Subcutaneous adipose tissue (tissue), 4 donors: ENCODE measurements around the gene ZCCHC14. TPM values are rescaled to one million over a fixed set of nuclear protein-coding genes. Genes with fewer than 3 reads are reported as not detected.

Source experiments
- total RNA-seq, 4 donors: library from RNA; depleted of rRNA; stranded (reverse); fragments of >200 nt; gene quantifications; one replicate each; pipeline ENCODE4 v1.1.0, GENCODE V29; 2016
- TF ChIP-seq, protein P1 (sequence below): fragments of 450-650 bp; IDR thresholded peaks from one replicate; pipeline ENCODE4 v1.5.1; 2016; ENCODE audit warnings: low read depth, mild to moderate bottlenecking, control low read depth, antibody characterized with exemption, moderate library complexity

Gene ZCCHC14
- total RNA-seq, 4 donors from 2014 or later = 15.6 to 21.1 (median 18.3) TPM

DNA sequence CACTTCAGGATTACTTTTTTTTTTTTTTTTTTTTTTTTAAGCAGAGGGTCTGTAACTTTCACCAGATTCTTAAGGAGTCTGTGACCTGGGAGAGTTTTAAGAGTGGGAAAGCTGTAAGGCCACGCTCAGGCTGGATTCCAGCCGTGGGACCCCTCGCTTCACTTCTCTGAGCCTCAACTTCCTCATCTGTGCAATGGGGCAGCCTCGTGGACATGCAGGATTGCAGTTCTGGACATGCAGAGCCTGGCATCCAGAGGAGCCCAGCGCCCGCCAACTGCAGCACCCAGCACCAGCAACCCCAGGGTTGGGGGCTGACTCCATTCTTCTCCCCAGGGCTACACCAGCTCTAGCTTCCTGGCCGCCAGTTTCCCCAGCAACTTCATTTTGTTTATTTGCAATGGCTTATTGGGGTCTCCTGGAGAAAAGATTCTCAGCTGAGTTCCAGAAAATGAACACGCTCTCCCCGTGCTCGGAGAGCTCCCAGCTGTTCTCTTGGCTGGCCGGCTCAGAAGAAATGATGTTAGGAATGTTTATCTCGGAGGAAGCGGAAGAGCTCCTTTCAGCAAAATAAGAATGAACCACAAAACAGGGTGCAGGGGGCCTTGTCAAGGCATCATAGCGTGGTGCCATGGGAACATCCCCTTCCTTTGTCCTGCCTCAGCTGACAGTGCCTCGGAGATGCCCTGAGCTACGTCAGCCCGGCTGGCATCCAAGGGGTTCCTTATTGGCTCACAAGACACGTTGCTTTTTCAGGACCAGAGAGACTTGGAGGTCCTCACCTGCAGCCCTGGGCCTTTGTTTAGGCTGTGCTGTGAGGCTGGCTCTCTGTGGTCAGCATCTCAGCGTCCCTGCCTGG is 22.9 kb upstream of the ZCCHC14 start:
- TF ChIP-seq, protein P1, sequence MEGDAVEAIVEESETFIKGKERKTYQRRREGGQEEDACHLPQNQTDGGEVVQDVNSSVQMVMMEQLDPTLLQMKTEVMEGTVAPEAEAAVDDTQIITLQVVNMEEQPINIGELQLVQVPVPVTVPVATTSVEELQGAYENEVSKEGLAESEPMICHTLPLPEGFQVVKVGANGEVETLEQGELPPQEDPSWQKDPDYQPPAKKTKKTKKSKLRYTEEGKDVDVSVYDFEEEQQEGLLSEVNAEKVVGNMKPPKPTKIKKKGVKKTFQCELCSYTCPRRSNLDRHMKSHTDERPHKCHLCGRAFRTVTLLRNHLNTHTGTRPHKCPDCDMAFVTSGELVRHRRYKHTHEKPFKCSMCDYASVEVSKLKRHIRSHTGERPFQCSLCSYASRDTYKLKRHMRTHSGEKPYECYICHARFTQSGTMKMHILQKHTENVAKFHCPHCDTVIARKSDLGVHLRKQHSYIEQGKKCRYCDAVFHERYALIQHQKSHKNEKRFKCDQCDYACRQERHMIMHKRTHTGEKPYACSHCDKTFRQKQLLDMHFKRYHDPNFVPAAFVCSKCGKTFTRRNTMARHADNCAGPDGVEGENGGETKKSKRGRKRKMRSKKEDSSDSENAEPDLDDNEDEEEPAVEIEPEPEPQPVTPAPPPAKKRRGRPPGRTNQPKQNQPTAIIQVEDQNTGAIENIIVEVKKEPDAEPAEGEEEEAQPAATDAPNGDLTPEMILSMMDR = no peak

DNA sequence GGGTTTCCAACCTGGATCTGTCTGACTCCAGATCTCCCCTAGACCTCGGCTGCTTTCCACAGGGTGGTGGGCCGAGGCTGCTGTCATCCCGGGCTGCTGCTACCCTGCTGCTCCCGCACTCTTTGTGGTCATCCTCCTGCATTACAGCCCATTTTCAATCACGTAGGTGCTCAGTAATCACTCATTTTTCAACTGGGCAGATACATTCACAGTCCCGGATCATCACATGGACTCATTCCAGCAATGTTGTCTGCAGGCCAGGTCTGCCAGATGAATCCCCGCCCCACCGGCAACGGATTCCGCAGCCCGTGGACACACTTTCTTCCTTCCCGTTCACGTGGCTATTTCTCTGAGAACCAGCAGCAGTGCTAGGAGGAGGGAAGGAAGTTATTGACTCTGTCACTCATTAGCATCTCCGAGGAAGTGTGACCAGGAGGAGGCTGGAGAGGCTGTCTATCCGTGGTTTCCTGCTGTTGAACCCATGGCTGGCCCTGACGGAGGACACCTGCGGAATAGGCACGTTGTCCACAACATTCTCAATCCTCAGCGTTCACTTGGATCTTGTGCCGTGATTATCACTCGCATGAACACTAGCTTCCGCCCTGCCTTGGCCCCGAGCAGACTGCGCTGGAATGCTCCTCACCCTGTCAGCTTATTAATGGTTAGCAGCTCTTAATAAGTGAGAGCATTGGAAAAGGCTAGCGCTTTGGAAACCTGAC is 14.7 kb upstream of the ZCCHC14 start:
- TF ChIP-seq, protein P1 = no peak

DNA sequence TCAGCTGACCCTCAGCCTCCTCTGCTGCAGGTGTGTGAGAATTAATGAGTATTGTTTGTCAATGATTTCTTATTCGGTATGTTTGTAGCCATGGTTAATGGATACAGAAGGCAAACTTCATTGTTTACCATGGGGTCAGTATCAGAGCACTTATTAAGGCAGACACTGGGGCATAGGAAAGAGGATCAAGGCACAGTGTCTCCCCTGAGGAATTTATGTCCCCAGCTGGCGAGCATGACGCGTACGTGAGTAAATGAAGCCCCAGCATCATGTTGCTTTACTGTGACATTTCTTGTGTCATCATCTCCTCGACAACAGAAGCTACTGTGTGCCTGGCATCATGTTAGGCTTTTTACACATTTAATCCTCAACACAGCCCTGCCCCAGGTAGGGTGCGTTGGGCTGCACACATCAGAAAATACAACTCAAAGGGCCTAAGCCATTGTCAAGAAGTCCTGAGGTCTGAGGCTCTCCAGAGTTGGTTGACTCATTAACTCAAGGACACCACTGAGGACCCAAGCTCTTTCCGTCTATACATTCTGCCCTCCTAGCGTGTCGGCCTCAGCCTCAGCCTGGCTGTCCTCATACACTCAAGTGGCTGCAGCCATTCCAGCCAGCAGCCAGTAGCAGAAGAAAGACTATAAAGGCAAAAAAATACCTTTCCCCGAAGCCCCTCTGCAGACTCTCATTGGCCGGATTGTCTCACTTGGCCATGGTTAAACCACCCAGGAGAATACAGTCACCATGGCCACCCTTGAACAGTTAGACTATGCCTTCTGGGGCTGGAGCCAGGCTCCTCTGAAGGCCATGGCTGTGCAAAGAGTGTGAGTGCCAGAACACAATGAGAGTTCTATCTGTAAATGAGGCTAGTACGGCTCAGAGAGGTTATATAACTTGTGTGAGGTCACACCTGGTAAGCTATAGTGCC is 13.9 kb upstream of the ZCCHC14 start:
- TF ChIP-seq, protein P1 = no peak

DNA sequence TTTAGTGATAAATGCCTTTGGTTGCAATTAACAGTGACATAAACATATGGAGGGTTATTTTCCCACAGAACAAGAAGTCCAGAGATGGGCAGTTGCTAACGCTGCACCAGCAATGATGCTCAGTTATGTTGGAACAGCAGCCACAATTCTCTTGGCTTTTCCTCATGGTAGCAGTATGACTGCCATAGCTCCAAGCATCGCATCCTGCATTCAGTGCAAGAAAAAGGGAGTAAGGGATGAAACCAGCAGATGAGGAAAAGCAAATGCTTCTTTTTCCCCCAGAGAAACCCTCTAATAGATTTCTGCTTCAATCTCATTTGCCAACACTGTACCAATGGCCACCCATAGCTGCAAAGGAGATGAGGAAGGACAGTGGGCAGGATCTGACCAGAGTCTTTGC is 13.0 kb upstream of the ZCCHC14 start:
- TF ChIP-seq, protein P1 = no peak

DNA sequence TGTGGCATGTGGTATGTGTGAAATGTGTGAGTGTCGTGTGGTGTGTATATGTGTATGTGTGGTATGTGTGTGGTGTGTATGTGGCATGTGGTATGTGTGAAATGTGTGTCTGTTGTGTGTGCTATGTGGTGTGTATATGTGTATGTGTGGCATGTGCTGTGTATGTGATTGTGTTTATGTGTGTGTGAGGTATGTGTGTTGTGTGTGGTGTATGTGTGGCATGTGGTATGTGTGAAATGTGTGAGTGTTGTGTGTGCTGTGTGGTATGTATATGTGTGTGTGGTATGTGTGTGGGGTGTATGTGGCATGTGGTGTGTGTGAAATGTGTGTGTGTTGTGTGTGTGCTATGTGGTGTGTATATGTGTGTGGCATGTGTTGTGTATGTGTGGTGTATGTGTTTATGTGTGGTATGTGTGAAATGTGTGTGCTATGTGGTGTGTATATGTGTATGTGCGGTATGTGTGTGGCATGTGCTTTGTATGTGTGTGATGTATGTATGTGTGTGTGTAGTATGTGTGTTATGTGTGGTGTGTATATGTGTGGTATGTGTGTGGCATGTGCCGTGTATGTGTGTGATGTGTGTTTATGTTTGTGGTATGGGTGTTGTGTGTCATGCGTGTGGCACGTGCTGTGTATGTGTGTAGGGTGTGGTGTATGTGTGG is 9.6 kb upstream of the ZCCHC14 start:
- TF ChIP-seq, protein P1 = no peak

DNA sequence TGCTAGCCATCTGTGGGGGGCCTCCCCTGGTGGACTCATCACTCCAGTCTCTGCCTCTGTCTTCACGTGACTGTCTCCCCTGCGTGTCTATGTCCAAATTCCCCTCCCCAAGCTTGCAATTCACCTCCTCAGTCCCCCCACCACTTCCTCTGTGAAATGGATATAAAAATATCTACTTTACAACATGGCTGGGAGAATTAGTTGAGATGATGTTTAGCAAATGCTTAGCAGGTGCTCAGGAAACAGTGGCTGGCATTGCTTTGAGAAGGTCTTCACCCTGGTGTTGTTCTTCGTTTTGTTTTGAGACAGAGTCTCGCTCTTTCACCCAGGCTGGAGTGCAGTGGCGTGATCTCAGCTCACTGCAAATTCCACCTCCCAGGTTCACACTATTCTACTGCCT is 8.3 kb upstream of the ZCCHC14 start:
- TF ChIP-seq, protein P1 = no peak
